ENCODE measurements around the gene LZTS2.

DNA sequence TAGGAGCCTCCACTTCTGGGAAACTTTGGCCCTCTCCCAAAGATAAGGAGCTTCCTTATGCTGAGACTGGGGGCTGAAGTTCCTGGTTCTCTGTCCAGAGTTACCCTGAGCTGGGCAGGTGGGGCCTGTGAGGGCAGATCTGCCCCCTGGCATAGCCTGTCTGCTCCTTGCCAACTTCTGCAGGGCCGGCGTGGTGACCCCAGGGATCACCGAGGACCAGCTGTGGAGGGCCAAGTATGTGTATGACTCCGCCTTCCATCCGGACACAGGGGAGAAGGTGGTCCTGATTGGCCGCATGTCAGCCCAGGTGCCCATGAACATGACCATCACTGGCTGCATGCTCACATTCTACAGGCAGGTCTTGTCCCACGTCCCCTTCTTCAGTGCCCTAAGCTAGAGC lies 35.7 kb downstream of the LZTS2 start:
- TF ChIP-seq, protein P1, sequence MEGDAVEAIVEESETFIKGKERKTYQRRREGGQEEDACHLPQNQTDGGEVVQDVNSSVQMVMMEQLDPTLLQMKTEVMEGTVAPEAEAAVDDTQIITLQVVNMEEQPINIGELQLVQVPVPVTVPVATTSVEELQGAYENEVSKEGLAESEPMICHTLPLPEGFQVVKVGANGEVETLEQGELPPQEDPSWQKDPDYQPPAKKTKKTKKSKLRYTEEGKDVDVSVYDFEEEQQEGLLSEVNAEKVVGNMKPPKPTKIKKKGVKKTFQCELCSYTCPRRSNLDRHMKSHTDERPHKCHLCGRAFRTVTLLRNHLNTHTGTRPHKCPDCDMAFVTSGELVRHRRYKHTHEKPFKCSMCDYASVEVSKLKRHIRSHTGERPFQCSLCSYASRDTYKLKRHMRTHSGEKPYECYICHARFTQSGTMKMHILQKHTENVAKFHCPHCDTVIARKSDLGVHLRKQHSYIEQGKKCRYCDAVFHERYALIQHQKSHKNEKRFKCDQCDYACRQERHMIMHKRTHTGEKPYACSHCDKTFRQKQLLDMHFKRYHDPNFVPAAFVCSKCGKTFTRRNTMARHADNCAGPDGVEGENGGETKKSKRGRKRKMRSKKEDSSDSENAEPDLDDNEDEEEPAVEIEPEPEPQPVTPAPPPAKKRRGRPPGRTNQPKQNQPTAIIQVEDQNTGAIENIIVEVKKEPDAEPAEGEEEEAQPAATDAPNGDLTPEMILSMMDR (conservative IDR thresholded peaks at IDR 0.05; ENCODE audit: low read depth, low read length): no peak
- no peak for TF ChIP-seq EZH2 (IDR thresholded peaks at IDR 0.05; ENCODE audit: borderline replicate concordance, low read depth, low read length, poor library complexity, severe bottlenecking)
